Memory B cell (primary cell): ENCODE results near the gene PARG.
A peak's percentile ranks its signal among the peaks of the same experiment; 100 is the strongest.
"Not testable (repeated sequence)": the region's sequence is repeated elsewhere in the genome, so short reads cannot be mapped to it uniquely, and the experiment has no call there.

Source experiments
- ATAC-seq: fragments of 150-1000 bp; cut with Tn5 transposase; 2 replicates; pipeline ENCODE4 v1.10.0; 2021; ENCODE audit warnings: low read depth, mild to moderate bottlenecking, moderate library complexity
- DNase-seq, 2 donors: peaks; one replicate each; pipeline ENCODE4 v3.0.0; 2022; ENCODE audit warnings: low spot score in 2 of 2
- H3K27ac Mint-ChIP-seq: one replicate; pipeline ENCODE4 v1.8.0; 2022; ENCODE audit warnings: mild to moderate bottlenecking, moderate library complexity, mixed read lengths
- H3K27me3 Mint-ChIP-seq: one replicate; pipeline ENCODE4 v1.8.0; 2022; ENCODE audit warnings: mixed read lengths
- H3K36me3 Mint-ChIP-seq: one replicate; pipeline ENCODE4 v1.8.0; 2022; ENCODE audit warnings: mild to moderate bottlenecking, mixed read lengths
- H3K4me1 Mint-ChIP-seq: one replicate; pipeline ENCODE4 v1.8.0; 2022; ENCODE audit warnings: mixed read lengths
- H3K4me3 Mint-ChIP-seq: one replicate; pipeline ENCODE4 v1.8.0; 2022; ENCODE audit warnings: mild to moderate bottlenecking, moderate library complexity, mixed read lengths
- H3K9me3 Mint-ChIP-seq: one replicate; pipeline ENCODE4 v1.8.0; 2022; ENCODE audit warnings: mixed read lengths

The PARG gene

DNA sequence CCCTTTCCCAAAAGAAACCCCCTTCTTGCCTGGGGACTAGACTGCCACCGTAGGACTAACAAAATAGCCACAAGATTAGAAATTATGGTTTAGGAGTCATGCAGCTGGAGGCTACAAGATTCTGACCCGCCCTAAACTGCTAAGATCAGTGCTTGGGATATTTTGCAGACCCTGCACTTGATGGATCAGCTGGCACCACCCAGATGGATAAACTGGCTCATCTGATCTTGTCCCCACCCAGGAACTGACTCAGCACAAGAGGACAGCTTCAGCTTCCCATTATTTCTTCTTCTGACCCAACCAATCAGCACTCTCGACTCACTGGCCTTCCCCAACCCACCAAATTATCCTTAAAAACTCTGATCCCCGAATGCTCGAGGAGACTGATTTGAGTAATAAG lies 10.6 kb downstream of the PARG start:
- H3K4me1 Mint-ChIP-seq, H3K4me3 Mint-ChIP-seq, H3K27me3 Mint-ChIP-seq, H3K9me3 Mint-ChIP-seq, H3K27ac Mint-ChIP-seq, ATAC-seq, DNase-seq: not testable (repeated sequence)
- peaks cover 11% of the 10 kb centered on the region for H3K36me3 Mint-ChIP-seq

GRCh38 chr10:49923572-49923971 lies 18.3 kb downstream of the PARG start:
- not testable (repeated sequence) for H3K27me3 Mint-ChIP-seq, H3K27ac Mint-ChIP-seq, DNase-seq, H3K4me1 Mint-ChIP-seq, H3K9me3 Mint-ChIP-seq, H3K4me3 Mint-ChIP-seq, ATAC-seq
- H3K36me3 Mint-ChIP-seq: peaks cover 13% of the 10 kb centered on the region

DNA sequence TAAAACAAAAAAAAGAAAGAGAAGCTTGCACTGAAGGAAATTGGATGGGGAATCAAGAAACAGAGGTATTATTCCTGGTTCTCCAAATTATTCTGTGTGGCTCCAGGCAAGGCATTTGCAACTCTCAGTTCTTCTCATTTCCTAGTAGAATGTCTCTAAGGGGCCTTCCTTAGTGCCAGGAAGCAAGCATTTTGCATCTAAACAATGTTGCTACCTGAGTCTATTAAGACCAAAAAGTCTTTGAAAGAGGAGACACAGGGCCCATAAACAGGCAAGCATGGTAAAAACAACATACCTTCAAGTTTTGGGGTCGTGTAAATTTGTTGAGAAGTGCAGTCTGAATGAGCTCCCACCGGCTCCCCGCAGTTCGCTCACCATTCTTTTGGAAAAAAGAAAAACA lies 19.8 kb downstream of the PARG start:
- H3K27ac Mint-ChIP-seq, DNase-seq, H3K4me1 Mint-ChIP-seq, H3K9me3 Mint-ChIP-seq, ATAC-seq, H3K27me3 Mint-ChIP-seq, H3K4me3 Mint-ChIP-seq: not testable (repeated sequence)
- H3K36me3 Mint-ChIP-seq: peaks cover 14% of the 10 kb centered on the region

- not testable (repeated sequence) for H3K4me1 Mint-ChIP-seq, H3K9me3 Mint-ChIP-seq, H3K27me3 Mint-ChIP-seq, DNase-seq, H3K27ac Mint-ChIP-seq, ATAC-seq, H3K4me3 Mint-ChIP-seq
- H3K36me3 Mint-ChIP-seq: peaks cover 14% of the 10 kb centered on the region
Observed at GRCh38 chr10:49917927-49918326, 23.9 kb downstream of the PARG start.

GRCh38 chr10:49916451-49916850 lies 25.4 kb downstream of the PARG start:
- H3K36me3 Mint-ChIP-seq: peaks cover 13% of the 10 kb centered on the region
- ATAC-seq, H3K4me1 Mint-ChIP-seq, H3K9me3 Mint-ChIP-seq, H3K27ac Mint-ChIP-seq, DNase-seq, H3K27me3 Mint-ChIP-seq, H3K4me3 Mint-ChIP-seq: not testable (repeated sequence)

DNA sequence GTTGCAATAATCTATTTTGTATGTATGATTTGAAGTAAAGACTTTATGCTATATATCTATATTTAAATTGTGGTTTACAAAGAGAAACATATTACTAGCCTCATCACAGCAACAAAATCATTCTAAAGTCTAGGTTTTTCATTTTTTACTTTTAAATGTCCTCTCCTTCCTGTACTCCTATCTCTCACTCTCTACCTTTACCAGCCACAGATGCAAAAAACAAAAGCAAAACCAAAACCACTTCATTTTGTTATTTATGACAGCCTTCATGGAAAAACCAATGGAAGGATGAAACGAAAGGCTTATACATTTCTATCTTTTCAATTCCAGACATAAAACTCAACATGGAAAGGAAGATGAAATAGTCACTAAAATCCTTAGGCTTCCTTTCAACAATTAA lies 31.5 kb downstream of the PARG start:
- peaks cover 12% of the 10 kb centered on the region for H3K36me3 Mint-ChIP-seq
- not testable (repeated sequence) for H3K27me3 Mint-ChIP-seq, H3K27ac Mint-ChIP-seq, ATAC-seq, H3K4me3 Mint-ChIP-seq, DNase-seq, H3K9me3 Mint-ChIP-seq, H3K4me1 Mint-ChIP-seq

- not testable (repeated sequence) for H3K4me3 Mint-ChIP-seq, ATAC-seq, H3K4me1 Mint-ChIP-seq, H3K27me3 Mint-ChIP-seq, H3K9me3 Mint-ChIP-seq, H3K27ac Mint-ChIP-seq, DNase-seq
- peaks cover 13% of the 10 kb centered on the region for H3K36me3 Mint-ChIP-seq
Observed at GRCh38 chr10:49908290-49909080, 33.3 kb downstream of the PARG start.

DNA sequence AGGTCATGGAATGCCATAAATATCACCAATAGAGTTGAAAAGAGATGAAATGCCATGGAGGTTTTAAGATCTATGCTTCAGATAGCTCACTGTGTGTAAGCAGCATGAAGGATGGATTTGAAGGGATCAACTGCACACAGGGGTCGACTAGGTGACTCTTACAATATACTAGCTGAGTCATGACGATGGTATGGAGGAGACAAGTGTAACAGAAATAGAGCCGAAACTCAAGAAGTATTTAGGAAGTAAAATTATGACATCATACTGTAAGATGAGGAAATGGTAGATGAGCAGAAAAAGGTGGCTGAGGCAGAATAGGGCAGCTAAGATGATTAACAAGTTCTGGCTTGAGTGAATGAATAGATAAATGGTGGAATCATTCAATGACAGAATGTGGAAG lies 38.0 kb downstream of the PARG start:
- DNase-seq, H3K27me3 Mint-ChIP-seq, H3K27ac Mint-ChIP-seq, ATAC-seq, H3K4me1 Mint-ChIP-seq, H3K4me3 Mint-ChIP-seq, H3K9me3 Mint-ChIP-seq: not testable (repeated sequence)
- peaks cover 13% of the 10 kb centered on the region for H3K36me3 Mint-ChIP-seq

GRCh38 chr10:49900406-49900805 lies 41.4 kb downstream of the PARG start:
- not testable (repeated sequence) for H3K27me3 Mint-ChIP-seq, ATAC-seq

GRCh38 chr10:49899999-49900398 lies 41.8 kb downstream of the PARG start:
- not testable (repeated sequence) for DNase-seq, H3K9me3 Mint-ChIP-seq, H3K4me1 Mint-ChIP-seq, ATAC-seq, H3K27ac Mint-ChIP-seq, H3K4me3 Mint-ChIP-seq, H3K27me3 Mint-ChIP-seq
- H3K36me3 Mint-ChIP-seq: peaks cover 15% of the 10 kb centered on the region

More at GRCh38 chr10:49900406-49900805, 41.4 kb downstream of the PARG start:
- peaks cover 14% of the 10 kb centered on the region for H3K36me3 Mint-ChIP-seq
- H3K4me3 Mint-ChIP-seq, DNase-seq, H3K4me1 Mint-ChIP-seq, H3K27ac Mint-ChIP-seq, H3K9me3 Mint-ChIP-seq: not testable (repeated sequence)

DNA sequence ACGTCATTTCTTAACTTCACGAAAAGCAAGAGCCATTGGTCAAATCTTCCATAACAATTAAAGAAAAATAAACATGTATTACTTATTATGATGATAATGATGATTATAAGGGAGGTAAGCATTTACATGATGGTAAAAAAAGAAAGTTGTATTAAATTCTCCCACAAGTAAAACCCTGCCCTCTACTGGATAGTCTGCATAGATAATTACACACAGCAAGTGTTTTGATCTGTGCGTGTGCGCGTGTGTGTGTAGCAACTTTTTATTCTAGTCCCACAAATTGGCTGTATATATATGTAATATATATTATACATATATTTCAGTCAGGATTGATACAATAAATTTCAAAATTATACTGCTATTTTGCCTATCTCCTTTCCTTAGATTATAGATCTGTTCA lies 51.8 kb downstream of the PARG start:
- not testable (repeated sequence) for H3K27me3 Mint-ChIP-seq, H3K4me3 Mint-ChIP-seq, H3K27ac Mint-ChIP-seq, H3K9me3 Mint-ChIP-seq, ATAC-seq, DNase-seq, H3K4me1 Mint-ChIP-seq
- H3K36me3 Mint-ChIP-seq: peaks cover 14% of the 10 kb centered on the region

DNA sequence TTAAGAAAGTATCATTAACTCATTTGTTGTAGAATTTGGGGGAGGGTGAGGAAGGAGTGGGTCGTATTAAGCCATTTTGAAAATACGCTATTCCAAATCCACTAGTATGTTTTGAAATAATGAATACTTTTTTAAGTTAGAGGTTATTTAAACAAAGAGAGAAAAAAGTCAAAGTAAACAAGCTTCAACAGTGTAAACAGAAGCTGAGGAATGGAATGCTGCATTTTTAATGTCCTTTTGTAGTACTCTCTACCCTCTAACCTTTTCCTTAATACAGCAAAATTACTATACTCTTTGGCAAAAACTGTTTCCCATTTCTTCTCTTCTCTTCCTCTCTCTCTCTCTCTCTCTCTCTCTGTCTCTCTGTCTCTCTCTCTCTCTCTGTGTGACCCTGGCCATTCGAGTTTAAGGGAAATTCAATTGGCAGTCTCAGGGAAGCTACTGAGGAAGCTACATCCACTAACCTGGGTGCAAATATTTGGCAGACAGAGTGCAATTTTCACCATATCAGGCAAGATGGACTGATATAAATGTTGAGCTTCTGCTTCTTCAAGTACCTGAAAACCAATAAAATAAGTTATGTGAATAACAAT lies 57.0 kb downstream of the PARG start:
- H3K4me3 Mint-ChIP-seq, ATAC-seq, DNase-seq, H3K9me3 Mint-ChIP-seq, H3K27me3 Mint-ChIP-seq, H3K4me1 Mint-ChIP-seq: not testable (repeated sequence)
- Mint-ChIP-seq H3K36me3 (peaks cover 16% of the 10 kb centered on the region), H3K27ac (peak overlapping the region; percentile 62)

DNA sequence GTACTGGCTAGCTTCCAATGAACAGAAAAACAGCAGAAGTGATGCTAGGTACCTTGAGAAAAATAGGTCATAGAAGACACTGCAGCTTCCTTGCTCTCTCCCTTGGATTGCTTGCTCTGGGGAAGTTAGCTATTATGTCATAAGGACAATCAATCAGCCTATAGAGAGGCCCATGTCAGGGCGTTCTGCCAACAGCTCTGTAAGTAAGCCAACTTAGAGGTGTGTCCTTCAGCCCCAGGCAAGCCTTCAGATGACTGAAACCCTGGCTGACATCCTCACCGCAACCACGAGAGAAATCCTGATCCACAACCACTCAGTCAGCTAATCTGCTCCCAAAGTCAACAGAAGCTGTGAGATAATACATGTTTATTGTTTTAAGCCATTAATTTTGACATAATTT lies 58.0 kb downstream of the PARG start:
- H3K36me3 Mint-ChIP-seq: peaks cover 13% of the 10 kb centered on the region
- not testable (repeated sequence) for H3K9me3 Mint-ChIP-seq, H3K4me3 Mint-ChIP-seq, ATAC-seq, H3K27ac Mint-ChIP-seq, H3K27me3 Mint-ChIP-seq, DNase-seq, H3K4me1 Mint-ChIP-seq

DNA sequence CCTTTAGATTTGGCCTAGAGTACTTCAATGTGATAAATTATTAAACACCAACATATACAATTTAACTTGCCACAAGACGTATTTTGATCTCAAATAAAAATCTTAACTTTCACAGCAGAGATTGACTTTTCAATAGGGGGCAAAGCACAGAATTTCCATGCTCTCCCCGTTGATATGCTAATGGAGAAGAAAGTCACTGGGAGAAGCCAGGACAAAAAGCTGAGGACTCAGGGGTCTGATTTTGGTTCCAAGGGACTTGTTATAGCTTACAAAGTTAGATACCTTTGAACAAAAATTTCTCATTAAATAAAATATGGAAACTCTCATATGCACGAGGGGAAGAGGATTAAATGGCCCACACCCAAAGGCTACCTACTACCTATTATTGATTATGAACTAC lies 59.5 kb downstream of the PARG start:
- peaks cover 10% of the 10 kb centered on the region for H3K36me3 Mint-ChIP-seq
- H3K4me1 Mint-ChIP-seq, ATAC-seq, DNase-seq, H3K27ac Mint-ChIP-seq, H3K27me3 Mint-ChIP-seq, H3K4me3 Mint-ChIP-seq, H3K9me3 Mint-ChIP-seq: not testable (repeated sequence)

DNA sequence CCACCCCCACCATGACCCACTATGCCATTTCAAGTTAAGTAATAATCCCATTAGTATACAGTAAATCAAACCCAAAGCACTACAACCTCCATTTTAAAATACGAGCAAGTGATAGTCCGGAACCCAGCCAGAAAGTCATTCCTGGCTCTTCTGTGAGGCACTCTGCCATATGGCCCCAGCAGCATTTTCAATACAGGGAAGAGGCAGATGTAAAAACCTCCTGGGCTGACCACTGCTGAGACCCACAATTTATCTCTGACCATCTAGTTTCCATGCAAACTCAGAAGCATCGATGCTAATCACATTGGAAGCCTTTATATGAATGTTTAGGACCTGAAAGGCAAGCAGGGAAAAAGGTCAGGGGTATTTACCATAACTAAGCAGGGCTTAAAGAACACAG lies 69.1 kb downstream of the PARG start:
- H3K9me3 Mint-ChIP-seq, H3K4me1 Mint-ChIP-seq, H3K27ac Mint-ChIP-seq, ATAC-seq, H3K4me3 Mint-ChIP-seq, H3K36me3 Mint-ChIP-seq, H3K27me3 Mint-ChIP-seq, DNase-seq: not testable (repeated sequence)
